ENCODE results near the gene UGT3A1.

UGT3A1 gene

DNA sequence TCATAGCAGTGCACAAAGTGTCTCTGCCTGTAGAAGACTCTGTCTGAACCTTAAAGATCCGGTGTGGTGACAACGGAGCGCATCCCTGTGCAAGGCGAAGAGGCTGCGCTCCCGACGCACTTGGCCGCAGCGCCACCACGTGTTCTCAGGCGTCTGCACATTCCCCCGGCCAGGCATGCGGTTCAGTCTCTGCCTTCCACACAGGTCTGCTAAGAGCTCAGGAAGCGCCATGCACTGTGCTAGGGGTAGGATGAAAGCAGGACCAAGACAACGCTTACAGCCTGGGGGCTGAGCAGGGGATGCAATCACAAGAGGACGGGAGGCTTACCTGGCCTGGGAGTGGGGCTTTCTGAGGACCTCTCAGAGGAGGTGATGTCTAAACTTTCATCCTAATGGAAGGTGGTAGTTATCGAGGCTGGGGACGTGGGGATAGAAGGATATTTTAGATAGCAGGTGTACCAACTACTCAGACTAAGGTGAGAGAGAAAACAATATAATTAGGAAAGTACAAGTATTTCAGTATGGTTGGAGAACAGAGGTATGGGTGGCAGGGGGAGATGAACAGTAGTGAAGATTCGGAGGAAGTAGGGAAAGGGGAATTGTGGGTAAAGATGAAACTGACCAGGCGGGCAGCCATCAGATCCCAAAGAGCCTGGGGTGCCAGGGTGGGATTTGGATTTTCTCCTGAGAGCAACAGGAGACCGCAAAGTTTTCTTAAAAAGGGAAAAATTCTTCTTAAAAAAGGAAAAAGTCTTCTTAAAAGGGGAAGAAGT lies 66.1 kb downstream of the UGT3A1 start:
- 0 out of 2 replicates have a peak overlapping the region, but pooled peaks have one; percentile 31 for H3K4me3 ChIP-seq (ENCODE audit: low read depth, low read length)
- TF ChIP-seq, protein P1, sequence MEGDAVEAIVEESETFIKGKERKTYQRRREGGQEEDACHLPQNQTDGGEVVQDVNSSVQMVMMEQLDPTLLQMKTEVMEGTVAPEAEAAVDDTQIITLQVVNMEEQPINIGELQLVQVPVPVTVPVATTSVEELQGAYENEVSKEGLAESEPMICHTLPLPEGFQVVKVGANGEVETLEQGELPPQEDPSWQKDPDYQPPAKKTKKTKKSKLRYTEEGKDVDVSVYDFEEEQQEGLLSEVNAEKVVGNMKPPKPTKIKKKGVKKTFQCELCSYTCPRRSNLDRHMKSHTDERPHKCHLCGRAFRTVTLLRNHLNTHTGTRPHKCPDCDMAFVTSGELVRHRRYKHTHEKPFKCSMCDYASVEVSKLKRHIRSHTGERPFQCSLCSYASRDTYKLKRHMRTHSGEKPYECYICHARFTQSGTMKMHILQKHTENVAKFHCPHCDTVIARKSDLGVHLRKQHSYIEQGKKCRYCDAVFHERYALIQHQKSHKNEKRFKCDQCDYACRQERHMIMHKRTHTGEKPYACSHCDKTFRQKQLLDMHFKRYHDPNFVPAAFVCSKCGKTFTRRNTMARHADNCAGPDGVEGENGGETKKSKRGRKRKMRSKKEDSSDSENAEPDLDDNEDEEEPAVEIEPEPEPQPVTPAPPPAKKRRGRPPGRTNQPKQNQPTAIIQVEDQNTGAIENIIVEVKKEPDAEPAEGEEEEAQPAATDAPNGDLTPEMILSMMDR (IDR thresholded peaks at IDR 0.05; ENCODE audit: low read depth, low read length) = peak; percentile 81

DNA sequence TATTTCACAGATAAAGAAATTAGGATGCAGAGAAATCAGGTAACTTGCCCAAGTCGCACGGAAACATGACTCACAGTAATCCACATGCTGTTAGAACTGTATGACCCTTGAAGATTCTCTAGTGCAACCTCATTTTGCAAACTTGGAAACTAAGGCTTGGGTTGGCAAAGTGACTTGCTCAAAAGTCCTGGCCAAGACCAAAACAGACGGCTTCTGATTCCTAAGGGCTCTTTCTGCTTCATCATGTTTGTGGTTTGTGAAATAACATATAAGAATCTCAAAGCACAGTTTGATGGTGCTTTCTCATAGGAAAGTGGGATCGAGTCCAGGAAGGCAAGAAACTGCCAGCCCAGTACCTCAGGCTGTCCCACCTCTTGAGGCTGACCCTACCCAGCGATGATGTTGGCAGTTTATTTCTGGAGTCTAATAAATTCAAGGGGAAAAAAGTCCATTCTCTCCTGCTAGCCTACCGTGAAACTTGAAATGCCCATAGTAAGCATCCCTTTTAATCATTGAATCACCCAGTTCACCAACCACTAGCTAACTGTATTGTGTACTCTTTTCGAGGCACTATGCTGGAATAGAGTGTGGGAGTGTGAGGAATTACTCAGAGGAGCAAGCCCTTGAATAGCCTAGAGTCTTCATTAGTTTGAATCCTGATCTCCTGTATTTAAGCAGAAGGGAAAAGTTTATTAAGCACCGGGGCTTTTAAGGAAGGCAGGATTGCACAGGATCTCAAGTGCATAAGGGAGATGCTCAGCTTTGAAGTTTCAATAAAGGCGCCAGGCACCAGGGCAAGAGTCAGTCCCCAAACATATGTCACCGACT lies 66.9 kb downstream of the UGT3A1 start:
- H3K4me3 ChIP-seq (ENCODE audit: low read depth, low read length) = 0 out of 2 replicates have a peak overlapping the region, but pooled peaks have one; percentile 31
- TF ChIP-seq, protein P1 (IDR thresholded peaks at IDR 0.05; ENCODE audit: low read depth, low read length) = no peak

DNA sequence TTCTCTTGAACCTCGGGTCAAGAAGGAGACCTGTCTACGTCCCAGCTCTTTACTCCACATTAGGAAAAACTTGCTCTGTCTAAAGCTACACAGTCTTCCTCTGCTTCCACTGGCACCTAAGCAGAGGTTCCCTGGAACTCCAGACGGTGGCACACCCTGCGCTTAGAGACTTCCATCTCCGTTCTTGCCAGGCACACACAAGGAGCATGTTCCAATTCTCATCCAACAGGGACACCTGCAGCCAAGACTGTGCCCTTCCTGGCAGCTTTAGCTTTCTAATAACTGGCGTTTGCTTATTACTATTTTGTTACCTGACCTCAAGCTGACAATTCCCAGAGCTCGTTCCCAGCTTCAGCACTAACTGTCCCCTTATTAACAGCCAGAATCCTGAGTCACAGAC lies 68.7 kb downstream of the UGT3A1 start:
- TF ChIP-seq, protein P1 (IDR thresholded peaks at IDR 0.05; ENCODE audit: low read depth, low read length) = no peak

DNA sequence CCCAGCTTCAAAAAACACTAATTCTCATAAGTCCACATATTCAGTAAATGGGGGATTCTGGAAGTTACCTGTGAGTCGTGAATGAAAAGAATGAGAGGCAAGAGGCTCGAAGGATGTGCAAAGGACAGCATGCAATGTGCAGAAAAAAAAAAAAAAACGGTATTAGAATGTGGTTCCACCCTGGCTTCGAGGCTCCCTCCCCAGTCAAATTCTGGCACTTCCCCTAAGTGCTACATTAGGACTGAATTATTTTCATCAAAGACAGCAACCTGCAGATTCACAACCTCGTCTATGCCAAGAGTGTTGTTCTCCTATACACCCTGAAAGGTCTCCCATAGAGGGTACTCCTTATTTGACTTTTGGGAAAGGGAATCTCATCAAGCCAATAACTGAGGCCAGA lies 69.3 kb downstream of the UGT3A1 start:
- TF ChIP-seq, protein P1 (IDR thresholded peaks at IDR 0.05; ENCODE audit: low read depth, low read length) = no peak
- H3K4me3 ChIP-seq (ENCODE audit: low read depth, low read length) = no peak overlapping the region

More for the DNA sequence above, 68.7 kb downstream of the UGT3A1 start:
- no peak overlapping the region for H3K4me3 ChIP-seq (ENCODE audit: low read depth, low read length)

DNA sequence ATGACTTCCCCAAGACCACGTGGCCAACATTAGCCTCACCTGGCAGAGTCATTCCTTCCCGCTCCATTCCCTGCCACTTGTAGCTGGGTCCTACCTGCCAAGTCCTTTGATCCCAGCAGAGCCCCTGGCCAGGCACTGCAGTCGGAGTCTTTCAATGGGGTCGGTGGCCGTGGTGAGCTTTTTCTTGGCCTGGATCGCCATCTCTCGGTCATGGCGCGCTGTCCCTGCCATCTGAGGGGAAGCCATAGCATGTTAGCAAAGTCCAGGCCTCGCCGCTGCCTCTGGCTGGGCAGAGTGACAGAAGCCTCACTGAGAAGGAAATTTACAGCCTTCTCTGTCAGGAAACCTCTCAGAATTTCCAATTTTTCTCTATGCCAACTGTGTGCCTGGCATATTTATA lies 70.3 kb downstream of the UGT3A1 start:
- TF ChIP-seq, protein P1 (IDR thresholded peaks at IDR 0.05; ENCODE audit: low read depth, low read length) = no peak
- H3K4me3 ChIP-seq (ENCODE audit: low read depth, low read length) = no peak overlapping the region

DNA sequence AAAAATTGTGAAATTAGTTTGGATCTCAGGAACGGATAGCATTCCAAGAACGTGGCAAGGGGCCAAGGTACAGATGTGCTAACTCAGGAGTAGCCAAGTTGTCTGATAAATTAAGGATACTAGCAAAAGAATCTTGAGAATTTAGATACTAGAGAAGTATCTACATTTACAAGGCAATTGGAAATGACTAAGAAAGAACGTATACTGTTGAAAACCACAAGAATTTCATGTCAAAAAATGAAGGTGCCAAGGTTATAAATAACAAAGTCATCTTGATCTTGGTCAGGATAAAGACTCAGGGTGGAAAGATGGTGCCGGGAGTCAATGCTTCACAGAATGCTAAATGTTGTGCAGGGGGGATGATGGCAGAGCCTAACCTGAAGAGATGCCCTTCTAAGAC lies 72.0 kb downstream of the UGT3A1 start:
- no peak overlapping the region for H3K4me3 ChIP-seq (ENCODE audit: low read depth, low read length)
- TF ChIP-seq, protein P1 (IDR thresholded peaks at IDR 0.05; ENCODE audit: low read depth, low read length) = no peak

DNA sequence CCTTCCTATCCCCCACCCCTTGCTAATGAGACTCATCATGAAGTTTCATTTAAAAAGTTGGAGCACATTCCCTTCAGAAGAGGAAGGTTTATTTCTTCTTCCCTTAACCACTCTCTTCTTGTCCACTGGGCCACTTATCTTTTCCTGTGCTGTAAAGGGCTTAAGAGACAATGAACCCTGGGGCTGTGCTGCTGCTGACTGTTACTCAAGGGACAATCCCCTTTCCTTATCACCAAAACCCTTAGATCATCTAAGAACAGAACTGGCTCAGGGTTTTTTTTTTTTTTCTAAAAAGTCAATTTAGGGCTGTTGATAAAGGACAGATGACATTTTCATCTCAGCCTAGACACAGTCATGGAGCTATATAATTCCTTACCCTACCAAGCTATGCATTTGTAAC lies 82.4 kb downstream of the UGT3A1 start:
- no peak overlapping the region for H3K4me3 ChIP-seq (ENCODE audit: low read depth, low read length)
- TF ChIP-seq, protein P1 (IDR thresholded peaks at IDR 0.05; ENCODE audit: low read depth, low read length) = no peak

All from WI38 (cell line).